Breast epithelium (tissue), 3 donors: Measurements from ENCODE around the gene PLXNA4.

Experiments used
- CTCF ChIP-seq, 3 donors: fragments of 450-650 bp; IDR thresholded peaks; one replicate each; pipeline ENCODE4 v1.5.1; 2016 to 2017; ENCODE audit warnings: antibody characterized with exemption in 3 of 3, mild to moderate bottlenecking in 3 of 3, moderate library complexity in 3 of 3
- POLR2A ChIP-seq: fragments of 450-650 bp; IDR thresholded peaks from one replicate; pipeline ENCODE4 v1.6.1; 2016; ENCODE audit warnings: antibody characterized with exemption, mild to moderate bottlenecking, moderate library complexity
- POLR2AphosphoS5 ChIP-seq, 3 donors: sonication (generic); formaldehyde crosslinking; IDR thresholded peaks; one replicate each; pipeline ENCODE4 v1.6.1; 2017; ENCODE audit warnings: antibody characterized with exemption in 3 of 3

DNA sequence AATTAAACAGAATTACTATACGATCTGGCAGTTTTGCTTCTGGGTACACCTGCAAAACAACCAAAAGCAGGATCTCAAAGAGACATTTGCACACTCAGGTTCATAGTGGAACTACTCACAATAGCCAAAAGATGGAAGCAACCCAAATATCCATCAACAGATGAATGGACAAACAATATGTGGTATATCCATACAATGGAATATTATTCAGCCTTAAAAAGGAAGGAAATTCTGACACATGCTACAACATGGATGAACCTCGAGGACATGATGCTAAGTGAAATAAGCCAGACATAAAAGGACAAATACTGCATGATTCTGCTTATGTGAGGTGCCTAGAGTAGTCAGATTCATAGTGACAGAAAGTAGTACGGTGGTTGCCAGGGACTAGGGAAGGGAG lies 330.7 kb downstream of the PLXNA4 start:
- no peak for TF ChIP-seq POLR2A
- no peak for TF ChIP-seq CTCF (IDR thresholded peaks at IDR 0.05)
- no peak for TF ChIP-seq POLR2AphosphoS5 (IDR thresholded peaks at IDR 0.05)
